GDM1 (cell line): ENCODE data around the gene SORL1.

Source experiments
- DNase-seq: peaks from one replicate; lab custom pipeline; 2025; lab: John Stamatoyannopoulos, UW

SORL1 gene

DNA sequence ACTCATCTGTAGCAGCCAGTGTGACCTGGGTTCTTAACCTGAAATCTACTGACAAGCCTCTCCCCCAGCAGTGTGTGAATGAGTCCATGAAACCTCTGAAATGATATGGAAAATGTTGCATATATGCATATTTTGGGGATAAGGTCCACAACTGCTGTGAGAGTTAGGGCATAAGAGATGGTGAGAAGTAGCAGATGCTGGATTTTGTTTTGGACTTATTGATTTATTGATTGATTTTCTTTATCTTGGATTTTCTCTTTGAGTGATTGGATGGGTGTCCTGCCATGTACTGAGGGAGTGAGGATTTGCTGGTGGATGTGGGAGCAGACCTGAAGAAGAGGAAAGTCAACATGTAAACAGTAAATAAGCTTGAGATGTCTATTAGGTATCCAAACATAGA lies 212.0 kb downstream of the SORL1 start:
- no peak for DNase-seq

- no peak for DNase-seq
These were observed 213.2 kb downstream of the SORL1 start for GRCh38 chr11:121665206-121665838.

- no peak for DNase-seq
These were observed 215.7 kb downstream of the SORL1 start for GRCh38 chr11:121667836-121668235.

- DNase-seq = no peak
These were observed 217.3 kb downstream of the SORL1 start for GRCh38 chr11:121669422-121669821.

- no peak for DNase-seq
These were observed 218.2 kb downstream of the SORL1 start for GRCh38 chr11:121670266-121670665.

- DNase-seq = no peak
These were observed 218.7 kb downstream of the SORL1 start for GRCh38 chr11:121670805-121671282.

- no peak for DNase-seq
These were observed 219.4 kb downstream of the SORL1 start for GRCh38 chr11:121671283-121672168.

DNA sequence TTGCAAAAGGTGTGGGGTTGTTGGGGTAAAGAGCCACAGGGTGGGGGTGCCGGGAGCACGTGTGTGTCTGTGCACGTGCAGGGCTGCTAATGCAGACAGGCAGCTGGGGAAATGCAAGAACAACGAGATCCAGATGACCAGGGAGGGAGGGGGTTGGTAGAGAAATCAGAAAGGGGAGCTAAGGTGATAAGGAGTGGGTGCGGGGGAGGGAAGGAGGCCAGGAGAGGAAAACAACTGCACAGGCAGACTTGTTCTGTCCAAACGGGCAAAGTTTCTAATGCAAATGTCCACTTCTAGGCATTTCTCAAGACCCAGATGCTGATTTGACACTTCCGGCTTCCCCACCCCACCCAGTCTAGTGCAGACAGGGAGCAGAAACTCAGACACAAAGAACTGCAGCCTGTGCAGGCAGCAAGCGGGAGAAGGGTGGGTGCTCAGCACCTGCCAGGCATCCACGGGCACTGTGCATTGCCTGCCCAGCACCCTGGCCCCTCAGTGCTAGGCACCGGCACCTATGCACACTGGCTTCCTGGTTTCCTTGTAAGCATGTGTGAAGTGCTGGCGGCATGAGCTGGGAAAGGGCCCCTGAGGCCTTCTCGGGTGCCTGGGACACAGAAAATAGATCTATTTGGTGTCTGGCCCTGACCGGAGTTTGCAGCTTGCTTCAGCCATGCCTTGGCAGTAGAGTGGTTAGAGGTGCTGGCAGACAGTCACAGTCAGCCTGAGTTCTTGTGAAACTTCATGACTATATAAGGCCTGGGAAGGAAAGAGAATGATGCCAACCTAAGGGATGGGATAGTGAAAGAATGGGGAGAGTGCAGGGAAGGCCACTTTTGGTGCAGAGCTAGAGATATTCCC lies 220.7 kb downstream of the SORL1 start:
- DNase-seq = no peak

GRCh38 chr11:121681550-121682268 lies 229.6 kb downstream of the SORL1 start:
- no peak for DNase-seq
